8988T (cell line): ENCODE results near the gene HOXD1.
A peak's percentile ranks its signal among the peaks of the same experiment; 100 is the strongest.

Experiments used
- DNase-seq: peaks from one replicate; pipeline ENCODE4 v3.0.0; 2011

Gene HOXD1

DNA sequence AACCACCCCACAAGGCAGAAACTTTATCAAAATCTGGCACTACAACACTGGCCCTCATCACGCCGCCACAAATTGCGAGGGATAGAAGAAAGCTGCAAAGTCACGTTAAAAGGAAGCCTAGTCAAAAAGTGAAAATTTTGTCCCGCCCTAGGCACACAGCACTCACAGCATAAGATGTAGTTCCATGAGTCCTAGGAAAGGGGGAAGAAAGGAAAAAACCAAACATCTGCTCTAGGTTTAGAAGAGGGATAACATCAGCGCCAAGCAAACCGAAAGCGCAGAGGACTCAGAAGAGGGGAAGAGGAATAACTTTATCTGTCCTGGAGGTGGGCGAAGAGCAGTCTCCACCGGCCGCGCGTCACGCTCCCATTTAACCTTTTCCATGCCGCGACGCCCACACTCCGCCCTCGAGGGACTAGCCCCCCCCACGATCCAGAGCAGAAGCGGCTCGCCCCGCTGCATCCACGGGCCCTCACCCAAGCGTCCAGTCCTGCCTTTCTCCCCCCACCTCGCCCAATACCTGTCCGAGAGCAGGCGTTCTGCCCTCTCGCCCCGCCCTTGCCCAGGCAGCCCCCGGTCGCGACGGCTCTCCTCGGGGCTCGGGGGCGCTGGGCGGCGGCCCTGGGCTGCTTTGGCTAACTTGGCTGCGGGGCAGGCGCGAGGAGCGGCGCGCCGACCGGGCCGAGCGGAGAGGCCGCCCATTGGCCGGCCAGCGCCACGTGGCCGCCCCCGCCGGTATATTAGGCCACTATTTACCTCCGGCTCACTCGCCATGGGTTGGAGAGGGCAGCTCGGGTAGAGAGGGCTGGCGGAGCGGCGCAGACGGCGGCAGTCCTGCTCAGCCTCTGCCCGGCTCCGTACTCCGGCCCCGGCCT, at the start of gene HOXD1:
Gene HOXD1 (plus strand): TSS at position 770 of the 875 bp plus-strand sequence. CDS start 134 bp downstream, outside the sequence.
- DNase-seq, result no peak

DNA sequence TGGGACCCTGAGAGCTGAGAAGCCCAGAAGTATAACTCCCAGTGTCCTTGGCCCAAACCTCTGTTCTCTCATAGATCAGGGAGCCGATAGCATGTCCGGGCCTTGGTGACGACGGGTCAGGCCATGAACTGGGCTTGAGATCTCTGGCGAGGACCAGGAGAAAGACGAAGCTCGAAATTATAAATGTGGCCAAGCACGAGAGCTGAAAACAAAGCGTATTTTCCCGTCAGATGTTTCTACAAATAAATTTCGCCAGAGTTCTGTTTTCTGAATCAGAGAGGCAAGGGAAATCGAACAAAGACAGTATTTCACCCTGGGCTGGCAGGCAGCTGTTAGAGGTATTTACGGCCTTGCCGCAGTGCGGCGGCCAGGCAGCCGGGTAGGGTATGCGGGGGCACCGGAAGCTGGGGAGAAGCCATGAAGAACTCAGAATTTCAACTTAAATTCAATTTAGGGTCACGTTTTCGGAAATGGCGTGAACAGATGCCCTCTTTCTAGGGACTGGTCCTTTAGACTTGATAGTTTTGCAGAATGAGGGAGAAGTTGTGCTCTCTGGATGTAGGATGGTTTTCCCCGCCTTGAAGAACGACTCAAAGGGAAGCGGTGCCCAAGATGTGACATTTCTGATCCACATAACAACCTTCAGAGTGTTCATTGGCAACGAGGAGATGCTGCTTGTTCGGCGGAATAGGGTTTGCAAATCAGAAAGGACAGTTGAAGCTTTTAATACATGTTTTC, 49.4 kb upstream of the HOXD1 start:
- DNase-seq, result no peak

DNA sequence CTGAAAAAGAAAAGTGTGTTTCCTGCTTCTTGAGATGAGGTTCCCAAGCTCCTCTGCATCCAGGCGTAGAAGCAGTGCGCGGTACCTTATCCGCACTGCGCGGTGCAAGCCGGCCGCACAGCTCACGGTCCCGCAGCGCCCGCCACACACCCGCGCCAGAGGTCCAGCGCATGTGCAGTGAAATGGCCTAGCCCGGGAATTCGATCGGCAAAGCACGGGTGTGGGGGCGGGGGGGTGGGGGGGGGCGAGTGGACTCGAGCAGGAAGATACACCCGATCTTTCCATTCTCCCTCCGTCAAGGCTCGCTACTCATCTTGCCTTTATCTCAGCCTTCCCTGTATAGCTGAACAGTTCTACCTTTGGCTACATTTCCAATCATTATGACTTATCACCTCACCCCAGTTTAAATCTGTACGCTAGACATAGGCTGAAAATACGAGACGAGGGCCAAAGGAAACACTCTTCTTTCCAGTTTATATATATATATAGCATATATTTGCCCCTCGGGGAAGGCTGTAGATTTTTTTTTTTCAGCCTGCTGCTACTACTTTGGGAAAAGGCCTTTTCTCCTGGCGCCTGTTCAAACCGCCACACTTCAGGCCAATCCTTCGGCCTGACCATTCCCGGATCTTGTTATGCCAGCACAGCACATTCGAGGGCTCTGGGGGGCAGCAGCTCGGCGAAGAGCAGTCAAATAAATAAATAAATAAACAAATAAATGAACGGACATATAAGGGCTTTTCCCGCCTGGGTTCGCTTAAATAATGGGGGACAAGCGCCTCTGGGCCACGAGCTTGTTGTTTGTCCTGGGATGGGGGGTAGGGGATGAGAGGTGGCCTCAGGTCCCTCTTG, 48.6 kb upstream of the HOXD1 start:
- no peak for DNase-seq

DNA sequence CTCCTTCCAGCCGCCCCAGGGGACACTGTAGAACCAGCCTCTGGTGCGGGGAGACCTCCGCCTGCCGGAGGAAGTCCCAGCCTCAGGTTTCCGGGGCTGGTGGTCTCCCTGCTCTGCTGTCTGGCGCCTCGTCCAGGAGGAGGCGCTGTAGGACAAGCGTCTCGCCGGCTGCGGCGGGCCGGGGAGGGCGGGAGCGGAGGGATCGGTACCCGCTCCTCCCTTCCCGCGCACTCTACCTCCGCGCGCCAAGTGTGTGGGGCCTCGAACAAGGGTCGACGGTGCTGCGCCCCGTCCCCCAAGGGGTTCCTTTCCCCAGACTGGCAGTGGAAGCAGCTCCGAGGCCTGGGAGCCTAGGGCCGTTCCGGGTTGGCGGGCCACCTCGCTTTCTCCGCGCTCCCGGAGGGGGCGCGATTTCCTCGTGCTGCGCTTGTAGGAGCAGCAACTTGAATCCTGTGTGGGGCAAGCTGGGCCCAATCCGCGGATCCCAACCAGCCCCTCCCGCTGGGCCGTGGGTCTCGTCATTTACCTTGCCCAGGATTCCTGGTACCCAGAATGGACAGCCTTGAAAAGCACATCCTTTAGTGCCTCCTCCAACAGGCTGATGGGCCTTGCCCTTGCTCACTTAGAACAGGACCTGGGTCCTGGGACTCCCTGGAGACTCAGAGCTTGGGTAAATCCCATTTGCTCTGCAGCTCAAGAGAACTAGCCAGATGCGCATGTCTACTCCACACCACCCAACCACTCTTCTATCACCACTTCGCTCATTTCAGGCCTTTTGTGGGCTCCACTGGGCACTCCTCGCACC, 47.8 kb upstream of the HOXD1 start:
- DNase-seq, result peak; percentile 97

DNA sequence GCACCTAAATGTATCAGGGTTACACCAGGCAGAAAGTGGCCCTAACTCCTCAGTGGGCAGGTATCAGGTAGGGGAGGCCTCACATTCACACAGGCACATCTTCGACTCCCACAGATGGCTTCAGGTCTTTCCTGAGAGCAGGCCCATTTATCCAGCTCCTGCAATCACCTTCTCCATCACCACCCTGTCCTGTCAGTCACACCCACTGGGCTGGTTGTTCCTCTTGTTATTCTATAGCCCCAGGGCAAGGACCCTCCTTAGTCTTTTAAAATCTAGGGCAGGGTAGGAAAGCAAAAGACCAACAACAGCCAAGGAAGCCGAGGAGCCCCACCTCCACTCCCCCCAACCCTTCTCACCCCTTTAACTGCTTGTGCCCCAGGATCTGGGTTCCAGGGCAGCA, 46.2 kb upstream of the HOXD1 start:
- DNase-seq, result no peak

DNA sequence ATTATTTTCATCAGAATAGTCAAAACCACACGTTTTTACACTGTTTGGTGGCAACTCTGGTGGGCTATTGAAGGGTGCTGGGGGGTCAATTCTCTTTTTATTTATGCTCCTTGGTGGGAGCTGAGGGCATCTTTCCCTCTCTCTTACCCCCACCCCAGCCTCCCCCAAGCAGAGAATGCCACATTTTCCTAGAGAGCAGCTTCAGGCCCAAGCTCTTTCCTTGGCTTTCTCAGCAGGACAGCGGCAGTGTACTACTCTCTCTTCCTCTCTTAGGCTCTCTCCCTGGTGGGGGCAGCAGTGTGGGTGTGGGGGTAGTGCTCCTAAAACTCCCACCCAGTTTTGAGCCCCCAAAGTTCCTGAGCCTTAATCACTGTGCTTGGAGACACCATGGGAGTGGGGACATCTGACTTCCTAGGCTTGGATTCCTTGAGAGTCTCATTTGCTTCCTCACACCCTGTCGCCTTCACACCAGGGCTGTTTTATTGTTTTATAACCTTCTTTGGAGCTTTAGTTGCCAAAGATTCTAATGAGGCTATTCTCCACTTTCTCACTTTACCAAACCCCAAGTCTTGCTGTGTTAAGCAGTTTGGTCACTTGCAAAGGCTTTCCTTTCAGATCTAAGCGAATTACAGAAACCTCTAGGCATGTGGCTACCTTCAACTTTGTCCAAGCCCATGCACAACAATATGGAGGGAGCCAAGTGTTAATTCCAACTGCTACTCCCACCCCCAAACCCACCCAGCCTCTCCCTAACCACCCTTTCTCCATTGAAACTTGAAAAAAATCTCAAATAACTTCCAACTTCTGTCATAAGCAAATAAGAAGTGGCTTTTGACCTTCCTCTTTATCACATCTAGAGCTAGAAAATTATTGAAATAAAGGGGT, 43.1 kb upstream of the HOXD1 start:
- DNase-seq, result no peak

DNA sequence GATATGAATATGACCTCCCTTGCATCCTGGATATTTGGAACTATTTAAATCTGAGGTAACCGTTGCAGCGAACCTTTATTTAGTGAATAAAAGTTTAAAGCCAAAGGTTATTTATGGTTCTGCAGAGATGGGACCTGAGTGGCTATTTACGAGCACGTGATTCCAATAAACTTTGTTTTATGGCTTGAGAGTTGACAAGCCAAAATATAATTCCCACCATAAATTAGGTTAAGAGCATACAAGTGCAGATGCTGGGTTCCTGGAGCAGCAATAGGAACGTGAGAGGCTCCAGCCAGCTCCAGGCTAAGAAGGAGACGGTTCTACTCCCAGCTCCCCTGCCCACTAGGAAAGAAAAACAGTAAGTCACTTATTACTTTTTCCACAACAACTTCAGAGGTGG, 42.4 kb upstream of the HOXD1 start:
- no peak for DNase-seq

DNA sequence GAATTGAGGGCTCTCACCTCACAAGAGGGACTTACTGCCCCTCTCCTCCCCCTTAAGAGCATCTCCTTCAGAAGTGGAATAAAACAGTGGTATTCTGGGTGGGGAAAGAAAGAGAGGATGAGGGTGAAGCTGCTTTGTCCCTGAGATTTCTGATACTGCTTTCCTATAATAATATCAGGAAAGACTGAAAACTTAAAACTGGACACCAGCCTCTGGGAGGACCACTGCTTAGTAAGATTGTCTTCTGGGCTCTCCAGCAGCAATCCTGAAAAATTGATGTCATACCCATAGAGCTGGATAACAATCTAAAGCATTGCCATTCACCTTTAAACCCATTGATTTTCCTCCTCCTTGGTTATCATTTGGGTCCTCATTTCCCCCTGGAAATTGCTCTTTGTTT, 41.8 kb upstream of the HOXD1 start:
- DNase-seq, result no peak

DNA sequence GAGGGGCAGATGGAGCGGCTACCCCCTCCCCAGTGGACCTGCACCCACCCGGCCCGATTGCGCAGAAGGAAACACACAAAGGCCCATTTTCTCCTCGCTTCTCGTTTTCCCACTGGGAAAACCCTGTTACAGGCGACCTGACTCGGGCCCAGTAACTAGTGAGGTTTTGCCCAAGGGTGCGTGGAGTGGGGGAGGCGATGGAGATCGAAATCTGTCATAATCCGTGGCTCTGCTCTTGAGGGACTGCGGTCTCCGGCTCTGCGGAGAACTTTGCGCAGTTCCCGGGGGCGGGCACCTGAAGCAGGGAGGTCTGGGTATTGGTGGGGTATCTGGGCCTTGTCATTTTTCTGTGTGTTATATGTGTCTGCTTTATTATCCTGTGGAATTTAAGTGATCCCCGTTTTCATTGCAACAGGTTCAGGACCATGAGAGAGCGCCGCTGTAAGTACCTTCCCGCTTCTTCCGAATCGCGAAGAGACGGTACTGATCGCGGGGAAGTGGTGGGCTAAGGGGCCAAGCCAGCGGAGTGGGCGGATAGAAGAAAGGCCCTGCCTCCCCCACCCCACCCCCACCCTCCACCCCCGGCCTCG, 41.2 kb upstream of the HOXD1 start:
- DNase-seq, result no peak

DNA sequence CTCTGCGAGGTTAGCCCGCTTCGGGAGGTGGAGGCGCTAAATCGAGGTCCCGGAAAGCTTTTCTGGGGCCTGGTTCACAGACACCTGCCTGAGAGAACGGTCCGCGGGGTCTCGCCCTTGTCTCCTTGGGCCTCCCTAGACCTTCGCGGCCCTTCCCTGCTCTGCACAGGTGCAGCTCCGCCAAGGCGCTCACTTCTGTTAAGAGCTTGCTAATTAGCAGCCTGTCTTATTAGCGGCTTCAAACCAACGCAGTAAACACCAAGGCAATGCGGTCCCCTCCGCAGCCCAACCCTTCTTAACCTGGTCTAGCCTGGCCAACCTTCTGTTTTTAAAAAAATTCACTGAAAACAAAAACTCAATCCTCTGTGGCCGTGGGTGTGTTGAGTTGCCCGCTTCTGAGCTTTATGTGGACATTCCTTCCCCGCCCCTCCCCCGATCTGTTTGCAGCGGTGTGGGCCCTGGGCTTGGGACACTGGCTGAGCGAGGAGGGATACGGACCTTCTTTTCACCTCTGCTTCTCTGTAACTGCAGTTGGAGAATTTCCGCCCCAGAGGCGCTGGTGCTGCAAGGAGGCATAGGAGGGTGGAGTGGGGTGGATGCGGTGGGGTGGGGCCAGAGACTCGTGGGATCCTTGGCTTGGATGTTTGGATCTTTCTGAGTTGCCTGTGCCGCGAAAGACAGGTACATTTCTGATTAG, 40.5 kb upstream of the HOXD1 start:
- no peak for DNase-seq

DNA sequence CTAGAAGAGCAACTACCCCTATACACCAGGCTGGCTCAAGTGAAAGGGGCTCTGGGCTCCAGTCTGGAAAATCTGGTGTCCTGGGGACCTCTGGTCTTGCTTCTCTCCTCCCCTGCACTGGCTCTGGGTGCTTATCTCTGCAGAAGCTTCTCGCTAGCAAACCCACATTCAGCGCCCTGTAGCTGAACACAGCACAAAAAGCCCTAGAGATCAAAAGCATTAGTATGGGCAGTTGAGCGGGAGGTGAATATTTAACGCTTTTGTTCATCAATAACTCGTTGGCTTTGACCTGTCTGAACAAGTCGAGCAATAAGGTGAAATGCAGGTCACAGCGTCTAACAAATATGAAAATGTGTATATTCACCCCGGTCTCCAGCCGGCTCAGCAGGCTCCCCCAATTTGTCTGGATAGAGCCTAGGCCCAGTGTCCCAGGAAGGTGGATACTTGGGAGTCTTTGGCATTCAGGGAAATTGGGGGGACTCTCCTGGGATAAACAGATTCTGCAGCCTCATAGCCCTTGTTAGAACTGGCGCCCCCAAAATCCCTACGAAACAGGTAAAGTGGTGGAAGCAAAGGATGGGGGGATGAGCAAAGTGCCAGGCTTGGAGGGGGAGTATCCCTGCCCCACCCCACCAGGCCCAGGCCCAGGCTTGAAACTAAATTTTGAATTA, 39.6 kb upstream of the HOXD1 start:
- no peak for DNase-seq

DNA sequence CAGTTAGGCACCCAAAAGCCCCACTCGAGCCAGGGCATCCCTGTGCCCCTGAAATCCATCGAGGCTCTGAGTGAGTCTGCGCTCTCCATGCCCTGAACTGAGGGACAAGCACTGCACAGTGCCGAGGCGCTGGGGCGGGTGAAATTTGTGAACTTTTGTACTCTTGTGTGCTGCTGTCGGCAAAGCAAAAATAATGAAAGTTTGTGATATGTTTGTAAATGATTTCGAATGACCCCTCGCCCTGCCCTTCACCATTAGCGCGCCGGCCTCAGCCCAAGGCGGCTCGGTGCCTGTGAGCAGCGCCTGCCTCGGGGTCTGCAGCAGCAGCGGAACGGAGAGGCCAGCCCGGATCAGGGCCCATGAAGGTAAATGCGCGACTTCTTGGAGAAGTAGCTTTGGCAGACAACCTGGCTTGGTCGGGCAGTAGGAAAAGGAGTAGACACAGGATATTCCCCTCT, 39.0 kb upstream of the HOXD1 start:
- no peak for DNase-seq

DNA sequence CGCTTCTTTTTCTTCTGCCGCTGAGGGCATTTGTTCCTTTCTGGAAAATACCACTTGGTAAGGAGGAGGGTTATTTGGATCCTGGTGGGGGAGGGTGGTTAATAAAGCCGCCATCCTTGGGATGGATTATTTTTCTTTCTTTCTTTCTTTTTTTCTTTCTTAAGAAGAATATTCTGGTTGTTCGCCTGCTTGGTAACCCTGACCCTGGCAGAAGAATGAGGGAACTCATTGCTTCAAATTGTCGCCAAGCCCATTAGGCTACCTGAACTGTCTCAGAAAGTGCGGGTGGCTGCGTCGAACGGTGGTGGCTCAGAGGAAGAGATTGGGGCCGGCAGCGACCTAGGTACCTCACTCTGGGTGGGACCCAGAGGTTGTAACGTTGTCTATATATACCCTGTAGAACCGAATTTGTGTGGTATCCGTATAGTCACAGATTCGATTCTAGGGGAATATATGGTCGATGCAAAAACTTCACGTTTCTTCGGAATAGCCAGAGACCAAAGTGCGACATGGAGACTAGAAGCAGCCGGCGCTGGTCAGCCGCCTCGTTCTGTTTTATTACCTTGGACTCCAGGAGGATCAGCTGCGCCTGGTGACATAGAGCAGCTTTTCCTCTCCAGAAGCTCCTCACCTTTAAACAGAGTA, 38.4 kb upstream of the HOXD1 start:
- no peak for DNase-seq

DNA sequence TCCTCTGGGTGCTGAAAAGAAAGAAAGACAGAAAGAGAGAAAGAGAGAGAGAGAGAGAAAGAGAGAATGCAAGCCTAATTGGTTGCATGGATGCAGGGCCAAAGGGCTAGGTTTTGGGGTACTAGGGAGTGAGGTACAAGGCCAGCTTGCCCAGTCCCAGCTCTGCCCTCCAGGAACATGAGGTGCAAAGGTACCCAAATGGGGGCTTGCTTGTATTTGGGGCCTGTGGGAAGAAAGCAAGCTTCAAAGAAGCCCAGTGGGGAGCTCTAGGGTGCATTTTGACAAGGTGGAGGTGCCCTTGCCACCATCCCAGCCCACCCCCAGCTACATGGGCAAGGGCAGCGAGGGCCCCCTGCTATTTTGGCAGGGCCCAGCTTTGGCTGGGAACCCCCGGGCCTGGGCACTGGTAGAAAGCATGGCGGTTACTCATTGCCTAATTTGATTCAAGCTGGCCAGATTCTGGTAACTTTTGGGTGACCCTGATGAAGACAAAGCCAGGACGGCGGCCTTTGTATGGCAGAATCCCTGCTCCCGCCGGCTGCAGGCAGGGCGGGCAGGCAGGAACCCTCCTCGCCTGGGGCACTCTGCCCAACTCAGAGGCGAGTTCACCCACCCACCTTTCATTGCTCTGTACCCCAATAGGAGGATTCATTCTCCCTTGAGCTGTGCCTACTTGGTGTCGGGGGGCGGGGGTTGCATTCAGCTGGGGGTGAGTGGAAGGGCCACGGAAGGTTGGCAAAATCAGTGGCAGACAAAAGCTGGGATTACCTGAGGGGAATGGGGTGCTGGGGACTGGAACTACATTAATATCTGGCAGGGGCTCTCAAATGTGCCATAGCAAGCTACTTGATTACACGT, 37.7 kb upstream of the HOXD1 start:
- DNase-seq, result no peak

DNA sequence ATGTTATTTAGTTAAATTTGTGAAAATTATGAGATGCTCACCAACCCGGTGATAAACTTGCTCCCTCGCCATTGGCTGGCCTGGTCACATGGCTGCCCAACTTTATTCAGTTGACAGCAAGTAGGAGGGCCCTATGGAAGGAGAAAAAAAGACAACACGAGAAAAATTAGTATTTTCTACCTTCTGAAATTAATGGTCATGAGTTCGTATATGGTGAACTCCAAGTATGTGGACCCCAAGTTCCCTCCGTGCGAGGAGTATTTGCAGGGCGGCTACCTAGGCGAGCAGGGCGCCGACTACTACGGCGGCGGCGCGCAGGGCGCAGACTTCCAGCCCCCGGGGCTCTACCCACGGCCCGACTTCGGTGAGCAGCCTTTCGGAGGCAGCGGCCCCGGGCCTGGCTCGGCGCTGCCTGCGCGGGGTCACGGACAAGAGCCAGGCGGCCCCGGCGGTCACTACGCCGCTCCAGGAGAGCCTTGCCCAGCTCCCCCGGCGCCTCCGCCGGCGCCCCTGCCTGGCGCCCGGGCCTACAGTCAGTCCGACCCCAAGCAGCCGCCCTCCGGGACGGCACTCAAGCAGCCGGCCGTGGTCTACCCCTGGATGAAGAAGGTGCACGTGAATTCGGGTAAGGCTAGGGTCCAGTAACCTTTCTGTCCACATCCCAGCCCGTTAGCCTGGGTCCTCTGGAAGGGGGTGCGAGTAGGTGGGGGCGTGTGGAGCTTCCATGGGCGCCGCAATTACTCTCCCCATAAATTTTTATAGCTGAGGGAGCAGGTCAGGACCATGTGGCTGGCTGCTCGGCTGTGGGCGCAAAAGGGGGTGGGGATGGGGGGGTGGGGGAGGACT, 36.8 kb upstream of the HOXD1 start, which contains the start of gene HOXD4:
Gene HOXD4 (plus strand): TSS at position 109 of the 846 bp plus-strand sequence. CDS start 84 bp downstream, at position 193.
- no peak for DNase-seq

DNA sequence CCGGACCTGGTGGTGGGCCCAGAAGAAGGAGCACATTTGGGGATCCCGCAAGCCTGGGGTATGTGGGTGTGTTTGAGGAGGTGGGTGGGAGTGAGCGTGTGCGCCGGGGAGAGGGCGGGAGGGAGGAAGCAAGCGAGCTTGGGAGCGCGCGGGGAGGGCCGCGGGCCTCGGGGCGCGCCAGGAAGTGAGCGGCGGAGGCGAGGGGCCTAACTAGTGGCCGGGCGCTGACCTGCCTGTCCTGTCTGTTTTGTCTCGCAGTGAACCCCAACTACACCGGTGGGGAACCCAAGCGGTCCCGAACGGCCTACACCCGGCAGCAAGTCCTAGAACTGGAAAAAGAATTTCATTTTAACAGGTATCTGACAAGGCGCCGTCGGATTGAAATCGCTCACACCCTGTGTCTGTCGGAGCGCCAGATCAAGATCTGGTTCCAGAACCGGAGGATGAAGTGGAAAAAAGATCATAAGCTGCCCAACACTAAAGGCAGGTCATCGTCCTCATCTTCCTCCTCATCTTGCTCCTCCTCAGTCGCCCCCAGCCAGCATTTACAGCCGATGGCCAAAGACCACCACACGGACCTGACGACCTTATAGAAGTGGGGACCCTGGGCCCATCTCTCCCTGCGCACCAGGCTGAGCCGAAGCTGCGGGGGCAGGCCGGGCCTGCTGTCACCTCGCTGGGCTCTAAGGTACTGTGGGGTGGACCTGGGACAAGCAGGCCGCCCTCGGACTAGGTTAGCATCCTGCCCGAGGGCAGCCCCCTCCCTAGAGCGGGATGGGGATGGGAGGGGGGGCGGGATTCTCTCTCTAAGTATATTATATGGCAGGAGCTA, 35.9 kb upstream of the HOXD1 start:
- DNase-seq, result no peak
